NCI-H345 treated with DMSO at 0.1 percent for 48 hours (cell line): Measurements from ENCODE around the gene KLHDC9.
A peak's percentile ranks its signal among the peaks of the same experiment; 100 is the strongest.
"Not testable (repeated sequence)": the region's sequence is repeated elsewhere in the genome, so short reads cannot be mapped to it uniquely, and the experiment has no call there.

ENCODE experiments used
- DNase-seq: peaks from one replicate; lab custom pipeline; 2025; ENCODE audit not compliant: unreplicated experiment; lab: John Stamatoyannopoulos, UW

Gene KLHDC9, protein sequence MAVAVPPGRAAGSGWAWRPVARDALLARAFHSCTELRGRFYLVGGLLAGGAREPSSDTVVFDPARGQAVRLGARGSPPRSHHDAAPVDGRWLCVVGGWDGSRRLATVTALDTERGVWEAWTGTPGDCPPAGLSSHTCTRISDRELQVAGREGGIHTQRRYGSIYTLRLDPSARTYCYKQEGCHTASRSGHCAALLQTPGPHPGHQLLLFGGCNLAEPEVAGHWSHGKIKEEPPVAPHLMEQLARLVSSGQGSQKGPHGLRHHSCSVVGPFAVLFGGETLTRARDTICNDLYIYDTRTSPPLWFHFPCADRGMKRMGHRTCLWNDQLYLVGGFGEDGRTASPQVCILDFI

DNA sequence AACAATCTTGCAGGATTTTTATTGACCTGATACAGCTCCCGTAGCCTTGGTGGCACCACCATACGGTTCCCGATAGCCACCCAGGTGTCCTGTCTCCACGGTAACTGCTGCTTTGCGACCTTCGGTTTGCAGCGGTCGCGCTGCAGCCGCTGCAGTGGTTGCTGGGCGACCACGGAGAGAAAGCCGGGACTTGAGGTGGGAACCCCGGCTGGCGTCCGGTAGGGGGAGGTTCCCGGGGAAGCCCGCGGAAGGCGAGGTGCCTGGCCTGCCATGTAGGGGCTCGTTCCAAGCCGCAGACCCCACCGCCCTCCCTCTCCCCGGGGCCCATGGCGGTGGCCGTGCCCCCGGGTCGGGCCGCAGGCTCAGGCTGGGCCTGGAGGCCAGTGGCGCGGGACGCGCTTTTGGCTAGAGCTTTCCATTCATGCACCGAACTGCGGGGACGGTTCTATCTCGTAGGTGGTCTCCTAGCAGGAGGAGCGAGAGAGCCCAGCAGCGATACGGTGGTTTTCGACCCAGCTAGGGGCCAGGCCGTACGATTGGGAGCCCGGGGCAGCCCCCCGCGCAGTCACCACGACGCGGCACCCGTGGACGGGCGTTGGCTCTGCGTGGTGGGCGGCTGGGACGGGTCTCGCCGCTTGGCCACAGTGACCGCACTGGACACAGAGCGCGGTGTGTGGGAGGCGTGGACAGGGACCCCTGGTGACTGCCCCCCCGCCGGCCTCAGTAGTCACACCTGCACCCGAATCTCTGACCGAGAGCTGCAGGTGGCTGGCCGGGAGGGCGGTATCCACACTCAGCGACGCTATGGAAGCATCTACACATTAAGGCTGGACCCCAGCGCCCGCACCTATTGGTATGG is at the start of gene KLHDC9:
Gene KLHDC9, plus strand, starts transcription at position 152 of the 859 bp plus-strand sequence. Its CDS starts 175 bp downstream, at position 327.
- peak; percentile 89 for DNase-seq

DNA sequence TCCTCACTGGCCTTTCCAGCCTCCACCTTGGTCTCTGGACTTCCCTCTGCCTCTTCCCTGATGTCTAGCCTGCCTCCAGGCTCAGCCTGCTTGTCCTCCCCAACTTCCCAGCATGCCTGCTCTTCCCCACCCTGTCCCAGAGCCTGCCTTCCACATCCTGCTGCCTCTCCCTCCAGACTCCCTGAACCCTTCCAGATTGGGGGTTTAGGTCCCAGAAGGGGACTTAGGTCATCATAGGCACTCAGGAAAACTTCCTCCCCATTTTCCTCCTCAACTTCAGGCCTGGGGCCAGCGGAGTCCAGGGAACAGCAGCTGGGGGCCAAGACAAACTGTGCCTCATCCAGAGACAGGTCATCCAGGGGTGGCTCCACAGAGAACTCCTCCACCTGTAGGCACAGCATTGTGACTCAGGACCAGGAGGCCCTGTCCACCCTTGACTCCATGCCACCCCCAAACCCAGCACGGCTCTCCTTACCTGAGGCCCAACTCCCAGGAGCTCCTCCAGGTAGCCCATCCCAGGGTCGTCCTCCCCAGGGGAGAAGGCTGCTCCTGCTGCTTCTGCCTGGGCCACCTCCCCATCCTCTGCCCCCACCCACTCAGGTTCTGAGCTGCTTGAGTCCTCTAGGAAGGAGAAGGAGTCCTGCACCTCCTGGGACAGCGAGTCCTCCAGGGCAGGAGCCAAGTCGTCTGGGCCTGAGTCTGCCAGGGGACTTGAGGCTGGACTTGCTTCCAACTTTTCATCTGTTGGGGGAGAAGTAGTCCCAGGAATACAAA is 49.0 kb upstream of the KLHDC9 start:
- no peak for DNase-seq

DNA sequence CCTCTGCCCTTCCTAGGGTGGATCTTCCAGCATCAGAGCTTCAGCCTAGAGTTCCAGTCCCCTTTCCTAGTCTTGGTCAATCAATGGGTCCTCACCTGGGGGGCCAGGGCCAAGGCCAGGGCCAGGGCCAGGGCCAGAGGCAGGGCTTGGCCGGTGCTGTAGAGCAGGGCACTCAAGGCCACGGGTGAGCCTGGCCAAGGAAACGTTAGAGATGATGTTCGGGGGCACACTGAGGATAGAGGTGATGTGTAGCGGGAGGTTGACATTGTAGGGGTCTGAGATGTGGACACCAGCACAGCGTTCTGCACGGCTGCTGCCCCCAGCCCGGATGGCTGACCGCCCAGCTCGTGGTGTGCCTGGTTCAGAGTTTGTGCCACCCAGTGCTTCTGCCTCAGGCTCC is 46.9 kb upstream of the KLHDC9 start:
- no peak for DNase-seq

DNA sequence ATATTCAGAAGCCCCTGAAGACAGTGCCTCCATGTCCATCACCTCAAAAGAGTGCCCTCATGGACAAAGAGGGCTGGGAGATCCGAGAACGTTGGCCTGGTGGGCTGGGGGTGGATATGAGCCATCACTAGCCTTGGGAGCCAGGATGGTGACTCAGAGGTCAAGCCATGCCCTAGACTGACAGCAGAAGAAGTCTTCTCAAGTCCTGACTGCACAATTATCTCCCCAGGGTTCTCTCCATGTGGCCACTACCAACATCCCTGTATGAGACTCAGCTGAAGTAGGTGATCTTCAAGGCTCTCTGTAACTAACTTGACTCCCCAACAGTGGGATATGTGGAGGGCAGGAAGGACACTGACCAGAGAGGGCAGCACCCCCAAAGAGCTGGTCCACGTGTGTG is 45.3 kb upstream of the KLHDC9 start:
- no peak for DNase-seq

DNA sequence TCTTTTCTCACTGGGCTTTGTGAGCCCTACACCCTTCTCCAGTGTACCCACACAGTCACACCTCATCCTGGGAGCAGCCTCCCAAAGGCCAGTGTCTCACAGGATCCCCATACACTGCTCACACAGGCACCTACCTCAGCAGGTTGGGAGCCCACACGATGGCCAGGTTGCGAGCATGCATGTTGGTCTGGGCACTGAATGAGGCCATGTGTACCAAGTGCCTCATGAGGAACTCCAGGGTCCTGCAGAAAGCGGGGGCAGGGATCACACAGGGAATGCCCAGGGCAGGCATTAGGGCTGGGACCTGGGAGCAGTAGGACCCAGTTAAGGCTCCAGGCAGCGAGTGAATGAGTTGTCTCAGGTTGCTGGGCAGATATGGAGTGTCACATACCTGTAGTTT is 43.9 kb upstream of the KLHDC9 start:
- no peak for DNase-seq

DNA sequence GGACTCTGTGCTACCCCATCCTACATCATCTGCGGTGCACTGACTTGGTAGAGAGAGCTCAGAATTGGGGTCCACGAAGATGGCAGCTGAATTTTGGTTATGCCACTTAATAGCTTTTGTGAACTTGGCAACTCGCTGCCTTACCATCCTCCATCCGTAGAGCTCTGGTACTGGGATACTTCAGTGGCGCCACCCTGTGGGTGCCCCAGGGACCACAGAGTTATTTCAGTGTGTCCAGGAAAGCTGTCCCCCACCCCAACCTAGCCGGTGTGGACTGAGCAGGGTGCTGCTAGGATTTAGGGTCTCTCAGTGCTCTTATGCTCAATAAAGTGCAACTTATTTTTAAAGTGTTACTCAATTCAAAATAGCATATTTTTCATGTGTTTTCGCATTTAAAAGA is 43.4 kb upstream of the KLHDC9 start:
- DNase-seq: no peak

DNA sequence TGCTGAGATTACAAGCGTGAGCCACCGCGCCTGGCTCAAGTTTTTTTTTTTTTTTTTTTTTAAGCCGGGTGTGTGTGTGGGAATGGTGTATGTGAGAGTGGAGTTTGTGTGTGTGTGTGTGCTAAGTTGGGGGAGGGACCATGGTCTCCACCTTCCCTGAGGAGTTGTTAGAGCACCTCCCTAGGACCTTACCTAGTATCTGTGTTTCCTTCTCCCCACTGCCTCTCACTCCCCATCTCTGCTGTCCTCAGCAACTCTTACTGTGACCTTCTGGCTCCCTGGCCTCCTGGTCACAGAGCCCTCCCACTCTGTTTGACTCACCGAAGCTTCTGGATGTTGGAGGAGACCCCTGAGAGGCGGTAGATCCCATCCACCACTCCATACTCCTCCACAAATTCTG is 38.9 kb upstream of the KLHDC9 start:
- DNase-seq: no peak

DNA sequence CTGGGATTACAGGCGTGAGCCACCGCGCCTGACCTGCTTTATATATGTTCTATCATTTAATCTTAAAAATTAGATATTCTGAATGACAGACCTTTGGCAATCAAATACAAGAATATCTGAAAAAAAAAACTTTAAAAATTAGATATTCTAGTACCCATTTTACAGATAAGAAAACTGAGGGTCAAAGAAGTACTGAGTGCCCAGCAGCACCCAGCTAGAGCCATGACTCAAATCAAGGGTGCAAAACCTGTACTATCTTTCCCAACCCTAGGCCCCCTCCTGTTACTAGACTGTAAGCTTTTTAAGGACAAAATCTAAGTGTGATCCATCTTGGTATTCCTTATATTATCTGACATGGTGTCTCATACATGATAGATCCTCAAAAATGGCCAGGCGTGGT is 36.7 kb upstream of the KLHDC9 start:
- DNase-seq: no peak

DNA sequence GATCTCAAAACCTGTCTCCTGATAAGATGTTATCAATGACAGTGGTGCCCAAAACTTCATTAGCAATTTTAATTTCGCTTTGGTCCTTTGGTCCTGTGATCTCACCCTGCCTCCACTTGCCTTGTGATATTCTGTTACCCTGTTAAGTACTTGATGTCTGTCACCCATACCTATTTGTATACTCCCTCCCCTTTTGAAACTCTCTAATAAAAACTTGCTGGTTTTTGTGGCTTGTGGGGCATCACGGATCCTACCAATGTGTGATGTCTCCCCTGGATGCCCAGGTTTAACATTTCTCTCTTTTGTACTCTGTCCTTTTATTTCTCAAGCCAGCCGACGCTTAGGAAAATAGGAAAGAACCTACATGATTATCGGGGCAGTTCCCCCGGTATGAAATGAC is 34.2 kb upstream of the KLHDC9 start:
- not testable (repeated sequence) for DNase-seq

DNA sequence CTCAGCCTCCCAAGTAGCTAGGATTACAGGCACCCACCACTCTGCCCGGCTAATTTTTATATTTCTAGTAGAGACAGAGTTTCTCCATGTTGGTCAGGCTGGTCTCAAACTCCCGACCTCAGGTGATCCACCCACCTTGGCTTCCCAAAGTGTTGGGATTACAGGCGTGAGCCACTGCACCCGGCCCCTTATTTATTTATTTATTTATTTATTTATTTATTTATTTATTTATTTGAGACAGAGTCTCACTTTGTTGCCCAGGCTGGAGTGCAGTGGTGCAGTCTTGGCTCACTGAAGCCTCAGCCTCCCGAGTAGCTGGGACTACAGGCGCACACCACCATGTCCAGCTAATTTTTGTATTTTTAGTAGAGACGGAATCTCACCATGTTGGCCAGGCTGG is 32.5 kb upstream of the KLHDC9 start:
- DNase-seq: not testable (repeated sequence)

DNA sequence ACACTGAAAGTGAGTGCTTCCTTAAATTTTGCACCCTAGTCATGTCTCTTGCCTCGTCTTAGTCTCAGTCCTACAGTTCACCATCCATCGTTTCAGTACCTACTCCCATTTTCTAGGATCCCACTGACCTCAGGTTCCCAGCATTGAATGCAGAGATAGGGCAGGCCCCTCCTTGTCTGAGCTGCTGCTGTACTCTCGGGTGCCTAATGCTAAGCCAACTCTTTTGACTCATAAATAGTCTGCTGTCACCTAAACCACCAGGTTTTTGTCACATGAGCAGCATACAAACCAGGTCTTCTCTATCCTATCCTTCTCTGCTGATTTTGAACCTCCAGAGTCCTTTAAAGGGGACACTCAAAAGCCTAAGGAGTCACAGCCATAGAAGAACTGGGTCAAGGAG is 31.5 kb upstream of the KLHDC9 start:
- no peak for DNase-seq

DNA sequence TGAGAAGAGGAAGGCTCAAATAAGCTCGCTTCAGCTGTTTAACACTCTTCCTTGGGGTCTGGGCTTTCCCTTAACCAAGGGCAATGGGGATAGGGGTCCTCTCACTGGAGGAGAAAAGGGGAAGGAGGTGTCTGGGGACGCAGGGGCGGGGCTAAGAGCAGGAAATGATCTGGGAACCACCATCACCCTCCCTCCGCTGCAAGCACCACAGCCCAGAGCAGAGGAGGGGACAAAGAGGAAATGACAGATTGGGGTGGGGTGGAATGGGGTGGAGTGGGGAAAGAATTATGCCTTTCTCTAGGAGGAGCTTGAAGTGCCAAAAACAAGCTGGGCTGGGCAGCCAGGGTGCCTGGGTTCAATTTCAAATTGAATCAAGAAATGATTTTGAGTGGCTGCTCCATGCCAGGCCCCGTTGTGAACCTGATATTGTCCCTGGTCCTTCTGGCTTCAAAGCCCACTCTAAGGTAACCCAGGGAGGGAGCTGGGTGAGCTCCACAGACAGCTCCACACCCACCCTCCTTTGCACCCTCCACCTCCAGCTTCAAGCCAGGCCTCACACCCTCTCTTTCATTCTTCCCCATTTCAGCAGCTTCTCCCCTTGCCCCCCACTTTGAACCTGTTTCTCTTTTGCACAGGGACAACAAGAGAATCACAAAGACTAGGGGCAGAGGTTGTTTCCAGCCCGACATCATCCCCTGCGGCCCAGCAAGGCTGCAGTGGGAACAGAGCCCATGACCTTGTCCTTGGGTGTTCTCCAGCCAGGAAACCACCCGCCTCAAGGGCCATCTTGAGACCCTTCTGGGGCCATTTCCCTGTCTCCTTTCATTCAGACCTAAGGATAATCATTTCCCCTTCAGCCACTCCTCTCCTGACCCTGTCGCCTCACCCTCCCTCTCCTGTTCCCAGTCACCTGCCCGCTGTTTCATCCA is 29.6 kb upstream of the KLHDC9 start:
- no peak for DNase-seq

DNA sequence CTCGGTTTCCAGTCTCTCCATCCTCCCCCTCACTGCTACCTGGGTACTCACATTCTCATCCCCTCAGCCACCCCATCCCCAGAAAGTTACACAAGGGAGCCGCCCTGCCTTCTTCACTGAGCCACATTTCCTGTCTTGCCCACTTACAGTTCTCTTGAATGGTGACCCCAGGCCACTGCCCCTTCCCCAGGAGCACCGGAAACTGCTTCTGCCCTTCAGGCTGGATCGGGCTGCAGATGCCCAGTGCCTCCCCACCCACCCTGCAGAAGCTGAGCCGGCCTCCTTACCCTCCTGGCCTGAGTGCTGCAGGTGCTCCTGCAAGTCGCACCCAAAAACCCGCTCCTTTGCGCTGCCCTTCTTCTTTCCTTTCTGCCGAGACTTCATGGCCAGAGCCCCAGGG is 28.9 kb upstream of the KLHDC9 start:
- no peak for DNase-seq

DNA sequence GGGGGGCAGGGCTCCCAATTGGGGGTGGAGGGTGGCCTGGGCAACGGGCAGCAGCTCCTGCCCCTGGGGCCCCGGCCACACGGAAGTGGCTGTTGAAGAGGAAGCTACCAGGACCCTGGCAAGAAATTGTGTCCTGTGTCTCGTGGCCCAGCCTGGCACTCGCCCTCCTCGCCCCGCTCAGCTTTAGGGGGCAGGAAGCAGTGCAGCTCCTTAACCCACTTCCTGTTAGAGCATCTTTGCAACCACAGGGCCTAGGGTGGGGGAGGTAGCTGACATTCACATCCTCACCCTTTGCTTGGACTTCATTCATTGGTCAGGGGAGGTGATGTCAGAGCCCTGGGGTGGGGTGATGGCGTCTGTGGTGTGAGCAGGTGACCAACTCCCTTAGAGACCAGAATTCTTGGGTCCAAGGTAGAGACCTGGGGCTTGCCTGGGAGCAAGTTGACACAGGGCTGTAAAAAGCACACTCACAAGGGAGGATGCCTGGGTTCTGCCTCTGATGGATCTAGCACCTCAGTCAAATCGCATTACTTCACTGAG is 28.4 kb upstream of the KLHDC9 start, which contains the start of gene ARHGAP30:
Gene ARHGAP30, minus strand, starts transcription at position 161 of the 540 bp plus-strand sequence. CDS start 267 bp downstream, outside the sequence.
- no peak for DNase-seq

DNA sequence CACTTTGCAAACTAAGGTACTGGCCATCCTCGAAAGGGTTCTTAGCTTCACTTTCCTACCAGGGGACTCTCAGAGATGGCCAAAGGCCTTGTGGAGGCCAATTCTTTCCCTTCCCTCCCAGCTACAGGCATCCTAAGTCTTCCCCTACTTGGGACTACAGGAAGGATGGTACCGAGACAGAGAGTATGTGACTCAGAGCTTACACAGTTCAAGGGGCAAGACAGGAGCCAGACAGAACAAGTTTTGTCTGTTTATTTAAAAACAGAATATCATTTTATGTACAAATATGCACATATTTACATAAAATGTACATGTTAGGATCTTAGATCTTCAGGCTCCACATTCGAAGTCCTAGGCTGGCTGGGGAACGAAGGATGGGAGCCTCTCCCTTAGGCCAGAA is 27.4 kb upstream of the KLHDC9 start:
- DNase-seq: no peak

DNA sequence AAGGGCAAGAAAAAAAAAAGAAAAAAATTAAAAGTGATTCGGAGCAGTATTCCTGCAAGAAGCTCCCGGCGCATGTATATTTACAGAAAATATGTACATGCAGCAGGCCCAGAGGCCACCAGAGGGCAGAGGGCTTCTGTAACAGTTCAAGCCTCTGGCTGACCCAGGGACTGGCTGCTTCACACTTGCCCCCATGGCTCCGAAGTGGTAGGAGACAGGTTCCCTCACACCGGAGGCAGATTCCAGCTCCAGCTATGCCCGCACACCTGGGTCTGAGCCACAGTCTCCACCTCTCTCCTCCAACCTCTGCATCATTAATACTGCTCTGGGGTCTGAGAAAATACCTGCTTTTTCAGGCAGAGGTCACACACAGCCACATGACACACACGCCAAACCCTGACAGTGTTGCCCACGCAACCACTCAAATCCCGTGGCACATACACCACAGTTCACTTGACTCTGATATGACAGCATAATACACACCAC is 26.2 kb upstream of the KLHDC9 start:
- no peak for DNase-seq

DNA sequence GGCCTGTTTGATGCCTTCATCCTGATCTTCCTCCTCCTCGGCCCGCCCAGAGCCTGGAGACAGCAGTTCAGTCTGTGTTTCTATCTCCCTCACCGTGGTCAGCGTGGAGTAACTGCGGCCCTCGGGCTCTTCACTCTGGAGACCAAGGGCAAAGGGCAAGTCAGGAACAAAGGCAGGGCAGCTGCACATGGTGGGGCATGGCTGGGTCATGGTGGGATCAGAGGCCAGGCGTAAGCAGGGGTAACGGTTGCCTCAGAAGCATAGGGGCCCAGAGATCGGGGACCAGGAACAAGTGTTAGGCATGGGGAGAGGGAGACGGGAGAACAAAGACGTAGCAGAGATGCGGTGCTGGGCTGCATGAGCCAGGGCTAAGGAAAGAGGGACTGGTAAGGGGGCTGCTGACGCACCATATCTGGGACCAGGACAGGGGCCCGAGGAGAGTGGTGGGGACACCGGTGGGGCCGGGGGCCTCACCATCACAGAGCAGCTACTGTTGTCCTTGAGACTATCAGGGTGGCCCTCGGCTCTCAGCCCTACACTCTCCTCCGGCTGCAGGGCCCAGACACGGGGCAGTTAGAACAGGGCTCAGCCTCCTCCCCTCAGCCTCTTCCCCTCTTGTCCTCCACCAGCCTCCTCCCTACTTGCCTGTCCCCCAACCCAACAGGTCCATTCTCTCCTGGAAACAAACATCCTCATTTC is 25.3 kb upstream of the KLHDC9 start:
- no peak for DNase-seq

DNA sequence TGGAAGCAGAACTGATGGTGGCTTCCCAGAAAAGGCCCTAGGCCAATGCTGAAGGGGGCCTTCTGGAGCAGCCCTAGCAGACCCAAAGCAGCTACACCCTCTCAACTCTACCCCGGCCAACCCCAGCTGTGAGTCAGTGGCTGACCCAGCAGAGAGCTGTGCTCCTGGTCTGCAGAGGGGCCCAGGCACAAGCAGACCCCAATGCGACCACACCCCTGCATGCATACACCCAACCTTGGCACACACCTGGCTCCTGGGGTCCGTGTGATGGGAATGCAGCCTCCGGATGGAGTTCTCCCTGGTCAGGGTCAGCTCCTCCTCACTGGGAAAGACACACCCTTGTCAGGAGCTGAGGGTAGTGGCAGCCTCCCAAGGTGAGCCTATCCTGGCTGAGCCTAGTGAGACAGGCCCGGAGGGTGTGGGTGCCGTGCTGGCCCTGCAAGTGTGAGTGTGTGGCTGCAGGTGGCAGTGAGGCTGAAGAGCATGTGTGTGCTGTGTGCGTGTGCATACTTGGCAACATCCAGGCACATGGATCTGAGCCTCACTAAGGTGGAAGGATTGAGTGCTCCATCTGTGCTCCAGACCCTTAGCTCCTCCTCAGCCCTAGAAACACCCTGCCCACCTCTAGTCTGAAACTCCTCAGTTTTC is 24.6 kb upstream of the KLHDC9 start:
- DNase-seq: no peak
